ENCODE data around the gene PCDH9. TPM values are rescaled to one million over a fixed set of nuclear protein-coding genes. Genes with fewer than 3 reads are reported as not detected.

PCDH9 gene
- total RNA-seq, 4 donors from 2014 or later, result 2.8 to 22.4 (median 12.9) TPM

- H3K27ac ChIP-seq, result no peak overlapping the region
- DNase-seq, result no peak
- 92 to 94% methylated on average over 1 of the region's 1 CpG for WGBS, 2 donors
- no peaks in the 10 kb centered on the region for H3K4me1 ChIP-seq
- no peak for TF ChIP-seq POLR2A (IDR thresholded peaks at IDR 0.05)
- TF ChIP-seq CTCF (IDR thresholded peaks at IDR 0.05), result no peak
- H3K36me3 ChIP-seq, result no peaks in the 10 kb centered on the region
- H3K27me3 ChIP-seq, result no peaks in the 10 kb centered on the region
- H3K4me3 ChIP-seq (replicated peaks in 1 of 3), result no peak overlapping the region
- intact Hi-C loops (cut with DNase I), result no loop called here
- H3K9me3 ChIP-seq, result no peaks in the 10 kb centered on the region
Observed at GRCh38 chr13:67273001-67273400, 42.9 kb upstream of the PCDH9 start.

GRCh38 chr13:67267136-67267535 lies 37.0 kb upstream of the PCDH9 start:
- H3K4me3 ChIP-seq (replicated peaks in 1 of 3), result no peak overlapping the region
- intact Hi-C loops (cut with DNase I), result no loop called here
- no peak for DNase-seq
- 96 to 100% methylated on average over 4 of the region's 4 CpGs for WGBS, 2 donors
- H3K27ac ChIP-seq, result no peak overlapping the region
- TF ChIP-seq POLR2A (IDR thresholded peaks at IDR 0.05), result no peak
- TF ChIP-seq CTCF (IDR thresholded peaks at IDR 0.05), result no peak
- H3K9me3 ChIP-seq, result no peaks in the 10 kb centered on the region
- no peaks in the 10 kb centered on the region for H3K36me3 ChIP-seq
- no peaks in the 10 kb centered on the region for H3K27me3 ChIP-seq
- no peaks in the 10 kb centered on the region for H3K4me1 ChIP-seq

DNA sequence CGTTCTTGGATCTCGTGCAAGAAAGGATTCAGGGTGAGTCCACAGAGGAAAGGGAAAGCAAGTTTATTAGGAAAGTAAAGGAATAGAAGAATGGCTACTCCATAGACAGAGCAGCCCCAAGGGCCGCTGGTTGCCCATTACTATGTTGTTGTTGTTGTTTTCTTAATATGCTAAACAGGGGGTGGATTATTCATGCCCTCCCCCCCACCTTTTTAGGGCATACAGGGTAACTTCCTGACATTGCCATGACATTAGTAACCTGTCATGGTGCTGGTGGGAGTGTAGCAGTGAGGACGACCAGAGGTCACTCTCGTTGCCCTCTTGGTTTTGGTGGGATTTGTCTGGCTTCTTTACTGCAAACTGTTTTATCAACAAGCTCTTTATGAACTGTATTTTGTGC lies 29.1 kb upstream of the PCDH9 start:
- no peak overlapping the region for H3K4me3 ChIP-seq (replicated peaks in 1 of 3)
- H3K27ac ChIP-seq, result no peak overlapping the region
- DNase-seq, result no peak
- H3K36me3 ChIP-seq, result no peaks in the 10 kb centered on the region
- H3K27me3 ChIP-seq, result no peaks in the 10 kb centered on the region
- H3K9me3 ChIP-seq, result no peaks in the 10 kb centered on the region
- intact Hi-C loops (cut with DNase I), result no loop called here
- TF ChIP-seq CTCF (IDR thresholded peaks at IDR 0.05) (no peak), POLR2A (IDR thresholded peaks at IDR 0.05) (no peak)
- no peaks in the 10 kb centered on the region for H3K4me1 ChIP-seq
- 89 to 93% methylated on average over 5 of the region's 5 CpGs for WGBS, 2 donors

- intact Hi-C loops (cut with DNase I), result no loop called here
Observed at GRCh38 chr13:67258482-67258881, 28.3 kb upstream of the PCDH9 start.

DNA sequence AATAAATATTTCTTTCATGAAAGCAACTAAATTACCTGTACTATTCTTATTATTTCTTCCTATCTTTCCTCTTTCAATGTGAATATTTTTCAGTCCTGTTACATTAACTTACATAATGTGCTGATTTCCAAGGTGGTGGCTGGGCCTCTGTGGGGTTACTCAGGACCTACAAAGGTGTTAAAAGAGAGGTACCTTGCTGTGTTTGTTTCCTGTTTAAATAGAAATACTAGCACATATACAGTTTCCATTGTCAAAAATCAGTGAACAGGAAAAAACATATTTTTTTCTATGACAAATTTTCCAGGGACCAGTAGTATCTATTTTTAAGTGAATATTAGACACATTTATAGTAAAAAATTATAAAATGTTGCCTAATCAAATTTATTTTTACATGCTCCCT lies 8.7 kb upstream of the PCDH9 start:
- intact Hi-C loops (cut with DNase I), result no loop called here
- Histone ChIP-seq H3K36me3 (no peaks in the 10 kb centered on the region), H3K27ac (no peak overlapping the region), H3K4me1 (no peaks in the 10 kb centered on the region), H3K4me3 (replicated peaks in 1 of 3) (no peak overlapping the region), H3K27me3 (no peaks in the 10 kb centered on the region), H3K9me3 (no peaks in the 10 kb centered on the region)
- TF ChIP-seq CTCF (IDR thresholded peaks at IDR 0.05) (no peak), POLR2A (IDR thresholded peaks at IDR 0.05) (no peak)
- DNase-seq, result no peak

More at GRCh38 chr13:67258482-67258881, 28.3 kb upstream of the PCDH9 start:
- H3K9me3 ChIP-seq, result no peaks in the 10 kb centered on the region
- H3K4me3 ChIP-seq (replicated peaks in 1 of 3), result no peak overlapping the region
- H3K36me3 ChIP-seq, result no peaks in the 10 kb centered on the region
- DNase-seq, result no peak
- no peaks in the 10 kb centered on the region for H3K27me3 ChIP-seq
- WGBS, 2 donors, result 92 to 94% methylated on average over 1 of the region's 1 CpG
- TF ChIP-seq POLR2A (IDR thresholded peaks at IDR 0.05) (no peak), CTCF (IDR thresholded peaks at IDR 0.05) (no peak)
- no peaks in the 10 kb centered on the region for H3K4me1 ChIP-seq
- H3K27ac ChIP-seq, result no peak overlapping the region

Data from thyroid gland (tissue), 4 donors.